K562 (cell line): ENCODE results near the gene NCAPD2. TPM values are rescaled to one million over a fixed set of nuclear protein-coding genes. Genes with fewer than 3 reads are reported as not detected.

Experiments
- E2F3 ChIP-seq: fragments of 250-450 bp; sonication (Bioruptor Pico); IDR thresholded peaks from 2 replicates; pipeline ENCODE4 v1.4.0; 2020; ENCODE audit warnings: mild to moderate bottlenecking
- FOXK2 ChIP-seq, 2 experiments: fragments of 450-650 bp; IDR thresholded peaks in 1 of 2; conservative IDR thresholded peaks in 1 of 2; 2 replicates each; pipeline ENCODE4 v1.6.1; 2016; ENCODE audit warnings: low read depth in 2 of 2, mild to moderate bottlenecking in 1 of 2
- HEY1 ChIP-seq: fragments of 250-450 bp; sonication (Bioruptor Pico); IDR thresholded peaks from 2 replicates; pipeline ENCODE4 v1.5.0; 2020; ENCODE audit warnings: mild to moderate bottlenecking, moderate library complexity, borderline replicate concordance
- KDM2B ChIP-seq: fragments of 250-450 bp; sonication (Bioruptor Pico); IDR thresholded peaks from 2 replicates; pipeline ENCODE4 v1.8.0; 2021; ENCODE audit warnings: mild to moderate bottlenecking, moderate library complexity
- MNT ChIP-seq, 2 experiments: fragments of 450-650 bp; conservative IDR thresholded peaks; 2 replicates each; pipeline ENCODE4 v1.6.1; 2017; ENCODE audit warnings: mild to moderate bottlenecking in 2 of 2, moderate library complexity in 2 of 2
- NCOA1 ChIP-seq: fragments of 450-650 bp; IDR thresholded peaks from 2 replicates; pipeline ENCODE4 v1.6.1; 2016; ENCODE audit warnings: low read depth
- PHF8 ChIP-seq: fragments of 200-600 bp; sonication (generic); IDR thresholded peaks from 2 replicates; pipeline ENCODE4 v1.6.1; 2012; ENCODE audit warnings: mixed run types, mild to moderate bottlenecking, inconsistent platforms, low read length, moderate library complexity, borderline replicate concordance
- PRPF4 ChIP-seq: fragments of 200-400 bp; formaldehyde crosslinking; IDR thresholded peaks from one replicate; pipeline ENCODE4 v1.6.1; 2017; ENCODE audit warnings: low read length, low read depth, mild to moderate bottlenecking; ENCODE audit not compliant: insufficient read depth, poor library complexity, severe bottlenecking
- RCOR1 ChIP-seq, 2 experiments: IDR thresholded peaks; 2 replicates each; pipeline ENCODE4 v1.6.1; 2012; ENCODE audit warnings: low read depth in 2 of 2, low read length in 2 of 2, borderline replicate concordance in 1 of 2, improper control_type of control experiment in 1 of 2
- SAP30 ChIP-seq: fragments of 200-600 bp; sonication (generic); IDR thresholded peaks from 2 replicates; pipeline ENCODE4 v1.6.1; 2012; ENCODE audit warnings: borderline replicate concordance, low read depth, mild to moderate bottlenecking, moderate library complexity, low read length, control low read depth, inconsistent platforms; ENCODE audit not compliant: insufficient read depth, poor library complexity, severe bottlenecking
- SIN3A ChIP-seq, 2 experiments: fragments of 150-350 bp in 1 of 2; IDR thresholded peaks; 2 replicates each; pipeline ENCODE4 v1.6.1; 2011 to 2016; ENCODE audit warnings: borderline replicate concordance in 2 of 2, low read depth in 2 of 2, low read length in 2 of 2, mild to moderate bottlenecking in 2 of 2, moderate library complexity in 2 of 2; ENCODE audit not compliant: control insufficient read depth in 1 of 2
- SOX6 ChIP-seq: fragments of 450-650 bp; IDR thresholded peaks from 2 replicates; pipeline ENCODE4 v1.6.1; 2014; ENCODE audit warnings: mild to moderate bottlenecking
- ZC3H8 ChIP-seq: fragments of 450-650 bp; IDR thresholded peaks from 2 replicates; pipeline ENCODE4 v1.6.1; 2017
- ZFX ChIP-seq: sonication (generic); formaldehyde crosslinking; IDR thresholded peaks from 2 replicates; pipeline ENCODE4 v1.8.0; 2022; ENCODE audit warnings: mild to moderate bottlenecking, missing genetic modification reagents, moderate library complexity
- ZNF121 ChIP-seq: sonication (generic); formaldehyde crosslinking; conservative IDR thresholded peaks from 2 replicates; pipeline ENCODE4 v1.8.0; 2022; ENCODE audit warnings: missing genetic modification reagents
- ZNF395 ChIP-seq: fragments of 200-800 bp; sonication (Bioruptor generic); IDR thresholded peaks from 2 replicates; pipeline ENCODE4 v1.6.1; 2017; ENCODE audit warnings: missing genetic modification characterization, missing compliant biosample characterization
- ZNF584 ChIP-seq: fragments of 200-800 bp; sonication (Bioruptor generic); IDR thresholded peaks from 2 replicates; pipeline ENCODE4 v1.6.1; 2016; ENCODE audit warnings: low read depth, mild to moderate bottlenecking, missing genetic modification characterization, missing compliant biosample characterization
- polyA plus RNA-seq, 8 experiments: library from polyadenylated mRNA; depleted of rRNA in 4 of 8; stranded (reverse) in 5 of 8; unstranded in 3 of 8; fragments of >200 nt; fragmentation: Nextera tagmentation in 2 of 8; fragmentation: Illumina TruSeq in 1 of 8; extraction: Ambion mirVana in 2 of 8; extraction: Trizol in 1 of 8; gene quantifications; 2 replicates each; pipeline versions ENCODE4 v1.2.1 to v1.2.3, GENCODE V29; 2011 to 2014; ENCODE audit warnings: inconsistent platforms in 1 of 8, missing spikeins in 1 of 8
- total RNA-seq, 7 experiments: library from RNA; depleted of rRNA in 6 of 7; stranded (reverse); fragments of >200 nt in 6 of 7; fragmentation: Illumina TruSeq in 2 of 7; extraction: Trizol in 2 of 7; gene quantifications; 2 replicates each; pipeline versions ENCODE4 v1.2.1 to v1.2.3, GENCODE V29; 2011 to 2021; ENCODE audit warnings: low replicate concordance in 1 of 7
- TF ChIP-seq, protein P1 (sequence below), 2 experiments: IDR thresholded peaks; 2 replicates each; pipeline ENCODE4 v1.6.1; 2012; ENCODE audit warnings: improper control_type of control experiment in 2 of 2, low read depth in 2 of 2, low read length in 2 of 2, borderline replicate concordance in 1 of 2
- TF ChIP-seq, protein P2 (sequence below): sonication (generic); formaldehyde crosslinking; IDR thresholded peaks from 2 replicates; pipeline ENCODE4 v1.9.0; 2022; ENCODE audit warnings: mild to moderate bottlenecking, missing genetic modification reagents

Gene NCAPD2
- total and polyA plus RNA-seq, 9 of the 15 experiments (the other 6 are each of a cell fraction or from before 2014, with no cell fraction given), result 16.9 to 93.7 (median 68.3) TPM

- TF ChIP-seq PHF8 (peak; percentile 82; the same call in 1 of the 2 replicates), ZNF584 (no peak), FOXK2 (conservative IDR thresholded peaks at IDR 0.05 in 1 of 2, IDR thresholded peaks at IDR 0.05 in 1 of 2; ENCODE audit: low read depth in 2 of 2) (peak; percentile 79 to 86), ZFX (CRISPR knock-in tag) (peak; percentile 83), E2F3 (CRISPR knock-in tag) (no peak), SAP30 (no peak), ZNF121 (CRISPR knock-in tag) (no peak), KDM2B (no peak), SIN3A (IDR thresholded peaks at IDR 0.05; ENCODE audit: borderline replicate concordance in 2 of 2, control insufficient read depth in 1 of 2, low read depth in 2 of 2, low read length in 2 of 2) (peak in 1 of 2 experiments; percentile 86; a peak in 2 of 4 replicates), SOX6 (no peak), NCOA1 (peak; percentile 92), MNT (conservative IDR thresholded peaks at IDR 0.05) (peak; percentile 63 to 75), ZC3H8 (no peak), RCOR1 (IDR thresholded peaks at IDR 0.05; ENCODE audit: borderline replicate concordance in 1 of 2, low read depth in 2 of 2, low read length in 2 of 2) (peak; percentile 43 to 75; a peak in 3 of 4 replicates), HEY1 (CRISPR knock-in tag) (no peak), ZNF395 (peak; percentile 69; the same call in 1 of the 2 replicates), PRPF4 (no peak)
- TF ChIP-seq, protein P1, sequence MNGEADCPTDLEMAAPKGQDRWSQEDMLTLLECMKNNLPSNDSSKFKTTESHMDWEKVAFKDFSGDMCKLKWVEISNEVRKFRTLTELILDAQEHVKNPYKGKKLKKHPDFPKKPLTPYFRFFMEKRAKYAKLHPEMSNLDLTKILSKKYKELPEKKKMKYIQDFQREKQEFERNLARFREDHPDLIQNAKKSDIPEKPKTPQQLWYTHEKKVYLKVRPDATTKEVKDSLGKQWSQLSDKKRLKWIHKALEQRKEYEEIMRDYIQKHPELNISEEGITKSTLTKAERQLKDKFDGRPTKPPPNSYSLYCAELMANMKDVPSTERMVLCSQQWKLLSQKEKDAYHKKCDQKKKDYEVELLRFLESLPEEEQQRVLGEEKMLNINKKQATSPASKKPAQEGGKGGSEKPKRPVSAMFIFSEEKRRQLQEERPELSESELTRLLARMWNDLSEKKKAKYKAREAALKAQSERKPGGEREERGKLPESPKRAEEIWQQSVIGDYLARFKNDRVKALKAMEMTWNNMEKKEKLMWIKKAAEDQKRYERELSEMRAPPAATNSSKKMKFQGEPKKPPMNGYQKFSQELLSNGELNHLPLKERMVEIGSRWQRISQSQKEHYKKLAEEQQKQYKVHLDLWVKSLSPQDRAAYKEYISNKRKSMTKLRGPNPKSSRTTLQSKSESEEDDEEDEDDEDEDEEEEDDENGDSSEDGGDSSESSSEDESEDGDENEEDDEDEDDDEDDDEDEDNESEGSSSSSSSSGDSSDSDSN (IDR thresholded peaks at IDR 0.05; ENCODE audit: borderline replicate concordance in 1 of 2, low read depth in 2 of 2, low read length in 2 of 2), result no peak
- TF ChIP-seq, protein P2, sequence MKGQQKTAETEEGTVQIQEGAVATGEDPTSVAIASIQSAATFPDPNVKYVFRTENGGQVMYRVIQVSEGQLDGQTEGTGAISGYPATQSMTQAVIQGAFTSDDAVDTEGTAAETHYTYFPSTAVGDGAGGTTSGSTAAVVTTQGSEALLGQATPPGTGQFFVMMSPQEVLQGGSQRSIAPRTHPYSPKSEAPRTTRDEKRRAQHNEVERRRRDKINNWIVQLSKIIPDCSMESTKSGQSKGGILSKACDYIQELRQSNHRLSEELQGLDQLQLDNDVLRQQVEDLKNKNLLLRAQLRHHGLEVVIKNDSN (CRISPR knock-in tag), result peak; percentile 32; the same call in 1 of the 2 replicates
Measured at GRCh38 chr12:6492838-6493496, 935 bp upstream of the NCAPD2 start, which contains the start of gene MRPL51 (continued).
